Gastrocnemius medialis (tissue), 4 donors: ENCODE results near the gene CNFN. TPM values are rescaled to one million over a fixed set of nuclear protein-coding genes. Genes with fewer than 3 reads are reported as not detected.
A peak's percentile ranks its signal among the peaks of the same experiment; 100 is the strongest.

Experiments used
- ATAC-seq, 2 donors: fragments of 150-250 bp; one replicate each; pipeline ENCODE4 v1.9.1; 2016
- DNase-seq, 2 donors: peaks; one replicate each; pipeline ENCODE4 v3.0.0-alpha.2; 2019
- H3K27ac ChIP-seq, 4 donors: fragments of 200-600 bp; sonication (generic); 1 replicate in 1 of 4; 2 replicates in 3 of 4; pipeline ENCODE4 v1.5.1; 2016 to 2018; ENCODE audit warnings: mild to moderate bottlenecking in 2 of 4, moderate library complexity in 1 of 4
- H3K27me3 ChIP-seq, 3 donors: fragments of 200-600 bp; sonication (generic) in 2 of 3; 1 replicate in 1 of 3; 2 replicates in 2 of 3; pipeline versions ENCODE4 v1.5.1 to v1.6.0; 2016 to 2019; ENCODE audit warnings: mild to moderate bottlenecking in 1 of 3, moderate library complexity in 1 of 3
- H3K36me3 ChIP-seq, 2 donors: fragments of 200-600 bp; sonication (generic) in 1 of 2; one replicate each; pipeline ENCODE4 v1.5.1; 2017 to 2018
- H3K4me1 ChIP-seq, 2 donors: fragments of 200-600 bp; sonication (generic) in 1 of 2; one replicate each; pipeline ENCODE4 v1.5.1; 2016 to 2017; ENCODE audit warnings: mild to moderate bottlenecking in 2 of 2
- H3K4me3 ChIP-seq, 4 donors: fragments of 200-600 bp; sonication (generic) in 3 of 4; 1 replicate in 1 of 4; 2 replicates in 3 of 4; pipeline ENCODE4 v1.5.1; 2016 to 2019; ENCODE audit warnings: mild to moderate bottlenecking in 2 of 4
- H3K9me3 ChIP-seq, 3 donors: fragments of 200-600 bp; sonication (generic) in 2 of 3; 1 replicate in 1 of 3; 2 replicates in 2 of 3; pipeline ENCODE4 v1.5.1; 2016 to 2019
- POLR2A ChIP-seq, 2 donors: fragments of 450-650 bp; IDR thresholded peaks; one replicate each; pipeline ENCODE4 v1.6.1; 2017; ENCODE audit warnings: antibody characterized with exemption in 2 of 2, mild to moderate bottlenecking in 2 of 2, moderate library complexity in 2 of 2
- in situ Hi-C, 4 donors: fragments of 200-750 bp; cut with MboI; loops; one replicate each; pipeline versions ENCODE4 v1.15.0 to v1.8.0; 2017; ENCODE audit warnings: low sequenced_read_pairs in 4 of 4
- intact Hi-C: fragments of 100-400 bp; cut with DNase I; formaldehyde crosslinking; loops from one replicate; pipeline ENCODE4 v1.15.1; 2023; ENCODE audit warnings: low total_unique reads
- total RNA-seq, 4 donors: library from RNA; depleted of rRNA; stranded (reverse); fragments of >200 nt; gene quantifications; one replicate each; pipeline versions ENCODE4 v1.1.0 to v1.2.3, GENCODE V29; 2016
- TF ChIP-seq, protein P1 (sequence below), 5 experiments: fragments of 450-650 bp in 3 of 5; fragments of 200-600 bp in 2 of 5; sonication (generic) in 2 of 5; IDR thresholded peaks in 4 of 5; conservative IDR thresholded peaks in 1 of 5; 1 replicate in 4 of 5; 2 replicates in 1 of 5; pipeline ENCODE4 v1.5.1; 2016 to 2019; ENCODE audit warnings: antibody characterized with exemption in 5 of 5, mild to moderate bottlenecking in 3 of 5, moderate library complexity in 3 of 5

CNFN gene
- total RNA-seq, 4 donors from 2014 or later: not detected

GRCh38 chr19:42369433-42370067, 20.5 kb downstream of the CNFN start:
- Histone ChIP-seq H3K27me3 (no peaks in the 10 kb centered on the region), H3K36me3 (no peaks in the 10 kb centered on the region), H3K9me3 (no peaks in the 10 kb centered on the region), H3K27ac (no peak overlapping the region), H3K4me3 (no peak overlapping the region), H3K4me1 (peaks cover 0 to 9% of the 10 kb centered on the region in 2 donors)
- TF ChIP-seq, protein P1, sequence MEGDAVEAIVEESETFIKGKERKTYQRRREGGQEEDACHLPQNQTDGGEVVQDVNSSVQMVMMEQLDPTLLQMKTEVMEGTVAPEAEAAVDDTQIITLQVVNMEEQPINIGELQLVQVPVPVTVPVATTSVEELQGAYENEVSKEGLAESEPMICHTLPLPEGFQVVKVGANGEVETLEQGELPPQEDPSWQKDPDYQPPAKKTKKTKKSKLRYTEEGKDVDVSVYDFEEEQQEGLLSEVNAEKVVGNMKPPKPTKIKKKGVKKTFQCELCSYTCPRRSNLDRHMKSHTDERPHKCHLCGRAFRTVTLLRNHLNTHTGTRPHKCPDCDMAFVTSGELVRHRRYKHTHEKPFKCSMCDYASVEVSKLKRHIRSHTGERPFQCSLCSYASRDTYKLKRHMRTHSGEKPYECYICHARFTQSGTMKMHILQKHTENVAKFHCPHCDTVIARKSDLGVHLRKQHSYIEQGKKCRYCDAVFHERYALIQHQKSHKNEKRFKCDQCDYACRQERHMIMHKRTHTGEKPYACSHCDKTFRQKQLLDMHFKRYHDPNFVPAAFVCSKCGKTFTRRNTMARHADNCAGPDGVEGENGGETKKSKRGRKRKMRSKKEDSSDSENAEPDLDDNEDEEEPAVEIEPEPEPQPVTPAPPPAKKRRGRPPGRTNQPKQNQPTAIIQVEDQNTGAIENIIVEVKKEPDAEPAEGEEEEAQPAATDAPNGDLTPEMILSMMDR (IDR thresholded peaks at IDR 0.05 in 4 of 5, conservative IDR thresholded peaks at IDR 0.05 in 1 of 5): no peak
- in situ Hi-C loops (no loop called here), intact Hi-C loops (no loop called here)
- ATAC-seq: no peak
- DNase-seq: no peak

- no peak overlapping the region for H3K27ac ChIP-seq
- in situ Hi-C loops: no loop called here
- peaks cover 0 to 5% of the 10 kb centered on the region in 2 donors for H3K36me3 ChIP-seq
- no peak overlapping the region for H3K4me3 ChIP-seq
- DNase-seq (no peak), ATAC-seq (no peak)
- intact Hi-C loops: no loop called here
- H3K27me3 ChIP-seq: no peaks in the 10 kb centered on the region
- peaks cover 0 to 9% of the 10 kb centered on the region in 2 donors for H3K4me1 ChIP-seq
- TF ChIP-seq POLR2A (IDR thresholded peaks at IDR 0.05): no peak
- TF ChIP-seq, protein P1 (IDR thresholded peaks at IDR 0.05 in 4 of 5, conservative IDR thresholded peaks at IDR 0.05 in 1 of 5): no peak
- H3K9me3 ChIP-seq: no peaks in the 10 kb centered on the region
Measured at GRCh38 chr19:42368765-42369164, 21.3 kb downstream of the CNFN start.

- Histone ChIP-seq H3K36me3 (peaks cover 0 to 8% of the 10 kb centered on the region in 2 donors), H3K27ac (no peak overlapping the region), H3K4me1 (peaks cover 0 to 9% of the 10 kb centered on the region in 2 donors), H3K9me3 (no peaks in the 10 kb centered on the region), H3K4me3 (no peak overlapping the region), H3K27me3 (no peaks in the 10 kb centered on the region)
- ATAC-seq: no peak
- DNase-seq: no peak
- in situ Hi-C loops (no loop called here), intact Hi-C loops (no loop called here)
- TF ChIP-seq, protein P1 (IDR thresholded peaks at IDR 0.05 in 4 of 5, conservative IDR thresholded peaks at IDR 0.05 in 1 of 5): no peak
- TF ChIP-seq POLR2A (IDR thresholded peaks at IDR 0.05): no peak
Measured at GRCh38 chr19:42368360-42368759, 21.7 kb downstream of the CNFN start.

DNA sequence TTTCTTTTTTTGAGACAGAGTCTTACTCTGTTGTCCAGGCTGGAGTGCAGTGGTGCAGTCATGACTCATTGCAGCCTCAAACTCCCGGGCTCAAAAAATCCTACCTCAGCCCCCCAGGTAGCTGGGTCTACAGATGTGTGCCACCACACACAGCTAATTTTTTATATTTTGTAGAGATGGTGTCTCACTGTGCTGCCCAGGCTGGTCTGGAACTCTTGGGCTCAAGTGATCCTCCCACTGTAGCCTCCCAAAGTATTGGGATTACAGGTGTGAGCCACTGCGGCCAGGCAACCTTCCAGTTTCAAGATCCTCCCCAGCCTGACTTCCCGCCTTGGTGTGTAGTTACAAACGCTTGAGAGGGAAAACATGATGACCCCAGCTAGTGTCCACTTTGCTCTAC, 22.2 kb downstream of the CNFN start:
- ATAC-seq: no peak
- Histone ChIP-seq H3K36me3 (peaks cover 0 to 12% of the 10 kb centered on the region in 2 donors), H3K4me1 (peaks cover 0 to 9% of the 10 kb centered on the region in 2 donors), H3K4me3 (no peak overlapping the region), H3K27ac (no peak overlapping the region), H3K27me3 (no peaks in the 10 kb centered on the region), H3K9me3 (no peaks in the 10 kb centered on the region)
- in situ Hi-C loops (no loop called here), intact Hi-C loops (no loop called here)
- TF ChIP-seq, protein P1 (IDR thresholded peaks at IDR 0.05 in 4 of 5, conservative IDR thresholded peaks at IDR 0.05 in 1 of 5): no peak
- TF ChIP-seq POLR2A (IDR thresholded peaks at IDR 0.05): no peak
- DNase-seq: no peak

DNA sequence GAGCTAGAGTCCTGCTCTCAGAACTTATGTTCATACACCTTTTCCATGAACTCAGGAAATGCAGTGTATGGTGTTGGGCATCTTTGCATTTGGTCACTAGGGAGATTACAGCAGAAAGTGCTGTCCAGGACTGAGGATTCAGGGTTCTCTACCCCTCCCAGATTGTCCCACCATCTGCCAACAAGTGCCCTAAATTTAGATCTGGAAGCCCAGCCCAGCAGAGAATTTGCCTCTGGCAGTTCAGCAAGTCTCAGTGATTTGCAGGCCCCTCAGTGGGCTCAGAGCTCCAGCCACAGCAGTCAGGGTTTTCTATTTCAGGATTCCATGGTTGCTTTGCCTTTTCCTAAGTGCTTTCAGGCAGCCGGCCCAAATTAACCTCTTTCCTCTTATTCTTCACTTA, 23.4 kb downstream of the CNFN start:
- H3K4me1 ChIP-seq: peaks cover 0 to 9% of the 10 kb centered on the region in 2 donors
- H3K27ac ChIP-seq: peak overlapping the region in 2 of 4 donors; percentile 14 to 65
- DNase-seq: no peak
- no peaks in the 10 kb centered on the region for H3K9me3 ChIP-seq
- TF ChIP-seq, protein P1 (IDR thresholded peaks at IDR 0.05 in 4 of 5, conservative IDR thresholded peaks at IDR 0.05 in 1 of 5): no peak
- no peak for TF ChIP-seq POLR2A (IDR thresholded peaks at IDR 0.05)
- in situ Hi-C loops: no loop called here
- peaks cover 0 to 16% of the 10 kb centered on the region in 2 donors for H3K36me3 ChIP-seq
- intact Hi-C loops: no loop called here
- ATAC-seq: no peak
- no peaks in the 10 kb centered on the region for H3K27me3 ChIP-seq
- H3K4me3 ChIP-seq: no peak overlapping the region
